GM21576 (cell line): Measurements from ENCODE around the gene HACL1.
A peak's percentile ranks its signal among the peaks of the same experiment; 100 is the strongest.

Experiments
- ATAC-seq: cut with Tn5 transposase; IDR thresholded peaks from one replicate; pipeline ENCODE4 v1.9.1; 2021; ENCODE audit warnings: mild to moderate bottlenecking, moderate library complexity; ENCODE audit not compliant: unreplicated experiment

HACL1 gene

GRCh38 chr3:15601399-15602145, at the start of gene HACL1, which contains the start of gene BTD:
TSS of gene HACL1 (minus strand) at chr3:15601569. CDS start at chr3:15601463, 106 bp downstream.
TSS of gene BTD (plus strand) at chr3:15601745. CDS start at chr3:15635440, 33,695 bp downstream.
- peak; percentile 94 for ATAC-seq

- ATAC-seq, result no peak
Measured at GRCh38 chr3:15649858-15650257, 48.5 kb upstream of the HACL1 start.

- ATAC-seq, result no peak
Measured at GRCh38 chr3:15649341-15649740, 48.0 kb upstream of the HACL1 start.

- peak; percentile 96 for ATAC-seq
Measured at GRCh38 chr3:15647611-15648167, 46.3 kb upstream of the HACL1 start.

- ATAC-seq, result peak; percentile 12
Measured at GRCh38 chr3:15646851-15647511, 45.6 kb upstream of the HACL1 start.

- ATAC-seq, result no peak
Measured at GRCh38 chr3:15645740-15646501, 44.6 kb upstream of the HACL1 start.

GRCh38 chr3:15645246-15645645, 43.9 kb upstream of the HACL1 start:
- no peak for ATAC-seq

- no peak for ATAC-seq
Measured at GRCh38 chr3:15638891-15639262, 37.5 kb upstream of the HACL1 start.

- ATAC-seq, result no peak
Measured at GRCh38 chr3:15638193-15638890, 37.0 kb upstream of the HACL1 start.

- no peak for ATAC-seq
Measured at GRCh38 chr3:15637131-15637951, 36.0 kb upstream of the HACL1 start.

GRCh38 chr3:15636028-15636709, 34.8 kb upstream of the HACL1 start:
- ATAC-seq, result peak; percentile 45

- no peak for ATAC-seq
Measured at GRCh38 chr3:15635121-15635661, 33.8 kb upstream of the HACL1 start.

GRCh38 chr3:15634671-15635070, 33.3 kb upstream of the HACL1 start:
- ATAC-seq, result no peak

- no peak for ATAC-seq
Measured at GRCh38 chr3:15633766-15634598, 32.6 kb upstream of the HACL1 start.

GRCh38 chr3:15633159-15633558, 31.8 kb upstream of the HACL1 start:
- ATAC-seq, result no peak

GRCh38 chr3:15632212-15632580, 30.8 kb upstream of the HACL1 start:
- ATAC-seq, result no peak

- ATAC-seq, result no peak
Measured at GRCh38 chr3:15631426-15632211, 30.2 kb upstream of the HACL1 start.
